ENCODE data around the gene RNF34.

The RNF34 gene

DNA sequence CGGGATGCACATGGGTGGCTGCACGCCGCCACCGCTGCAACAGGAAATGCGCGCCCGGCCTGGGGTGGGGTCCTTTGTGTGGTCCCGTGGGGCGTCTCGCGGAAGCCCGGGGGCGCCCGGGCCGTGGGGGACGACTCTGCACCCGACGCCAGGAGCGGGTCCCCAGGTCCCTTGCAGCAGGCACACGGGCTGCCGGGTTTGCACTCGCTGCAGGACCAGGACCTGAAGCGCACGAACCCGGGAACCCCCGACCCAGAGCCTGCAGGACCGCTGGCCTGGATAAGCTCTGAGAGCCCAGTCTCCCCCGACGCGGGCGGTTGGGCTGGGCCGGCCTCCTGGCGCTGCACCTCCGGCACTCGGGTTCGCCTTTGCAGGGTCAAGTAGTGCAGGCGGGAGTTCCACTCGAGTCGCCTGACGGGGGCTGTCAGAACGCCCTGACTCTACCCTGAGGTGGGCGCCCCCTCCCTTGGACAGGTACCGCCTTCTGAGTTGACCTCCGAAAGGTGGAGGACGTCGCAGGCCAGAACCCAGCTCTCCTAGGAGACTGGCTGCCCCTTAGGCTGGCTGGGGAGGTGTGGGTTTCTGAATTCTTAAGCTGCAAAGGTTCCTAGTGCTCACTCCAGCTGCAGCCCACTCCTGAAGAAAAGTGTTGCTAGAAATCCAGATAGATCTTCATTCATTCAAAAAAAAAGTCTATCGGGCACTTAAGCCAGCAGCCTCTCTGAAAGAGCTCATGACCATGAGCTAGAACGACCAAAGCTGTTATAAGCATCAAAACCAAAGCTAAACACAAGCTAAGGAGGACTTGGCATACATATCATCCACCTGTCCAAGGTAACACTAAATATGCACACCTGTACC is 68.0 kb downstream of the RNF34 start:
- no peak for DNase-seq

DNA sequence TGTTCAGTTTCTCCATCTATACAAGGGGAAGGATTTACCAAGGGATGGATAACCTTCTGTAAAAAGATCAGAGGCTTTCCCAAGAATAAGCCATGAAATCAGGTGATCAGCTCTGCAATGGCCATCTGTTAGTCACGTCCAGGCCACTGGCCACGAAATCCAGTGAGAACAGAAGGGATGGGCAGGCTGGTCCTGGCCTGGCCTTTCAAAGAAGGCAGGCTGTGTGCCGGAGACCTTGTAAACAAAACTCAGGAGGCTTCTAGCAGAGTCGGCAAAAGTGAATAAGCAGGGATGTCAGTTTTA is 68.5 kb downstream of the RNF34 start:
- DNase-seq = no peak

DNA sequence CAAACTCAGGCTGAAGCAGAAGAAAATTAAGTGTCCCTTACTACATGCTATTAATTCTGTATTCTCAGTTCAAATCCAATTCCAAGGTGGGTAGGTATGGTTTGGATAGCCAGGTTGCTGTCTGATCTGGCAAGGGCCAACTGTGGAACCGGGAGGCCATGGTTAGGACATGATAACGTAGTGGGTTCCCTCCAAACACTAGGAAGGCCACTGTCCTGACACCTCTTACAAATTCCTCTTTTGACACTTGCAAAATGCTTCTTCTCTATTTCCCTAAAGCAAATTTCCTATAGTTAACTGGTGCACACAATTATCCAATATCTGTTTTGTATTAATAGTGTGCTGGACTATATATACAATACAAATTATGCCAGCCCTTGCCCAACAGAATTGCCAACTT is 70.8 kb downstream of the RNF34 start:
- DNase-seq = no peak

DNA sequence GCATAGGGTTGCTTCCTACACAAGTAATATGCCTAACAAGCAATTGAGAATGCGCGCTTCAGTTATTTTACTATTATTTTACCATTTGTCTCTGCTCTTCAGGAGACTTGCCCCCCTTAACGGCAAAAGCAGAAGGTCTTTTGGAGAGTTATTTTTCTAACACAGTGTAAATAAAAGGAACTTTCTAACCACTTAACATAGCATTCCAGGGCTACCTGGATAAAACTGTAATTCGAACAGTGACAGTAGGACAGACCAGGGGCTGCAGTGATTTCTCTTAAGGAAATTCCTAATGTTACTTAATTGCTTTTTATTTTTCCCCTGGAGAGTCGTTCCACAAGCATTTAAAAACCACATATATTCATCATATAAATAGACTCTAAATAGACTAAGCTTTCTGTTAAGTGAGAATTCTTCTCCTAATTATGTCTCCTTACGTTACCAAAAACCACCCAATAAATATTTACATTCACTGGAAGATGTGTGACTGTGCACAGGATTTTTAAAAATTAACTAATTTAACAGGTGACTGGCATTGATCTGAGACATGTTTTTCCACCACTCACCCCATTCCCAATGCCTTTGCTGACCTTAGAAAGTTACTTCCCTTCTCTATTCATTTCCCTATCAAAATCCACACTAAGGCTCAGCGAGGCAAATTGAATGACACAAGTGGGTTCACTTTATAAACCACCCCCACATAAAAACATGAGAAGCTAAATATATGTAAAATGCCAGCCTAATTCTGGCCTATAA is 72.4 kb downstream of the RNF34 start:
- DNase-seq = no peak
